HG02852 (cell line): ENCODE measurements around the gene FAM110A.
"Not testable (repeated sequence)": the region's sequence is repeated elsewhere in the genome, so short reads cannot be mapped to it uniquely, and the experiment has no call there.

Experiments used
- ATAC-seq: cut with Tn5 transposase; IDR thresholded peaks from one replicate; pipeline ENCODE4 v1.9.1; 2021; ENCODE audit warnings: mild to moderate bottlenecking, moderate library complexity; ENCODE audit not compliant: unreplicated experiment

The FAM110A gene

GRCh38 chr20:892371-892770, 58.9 kb downstream of the FAM110A start:
- not testable (repeated sequence) for ATAC-seq
